Midbrain (tissue), 1 donor: Measurements from ENCODE around the gene PPP6R3.

ENCODE experiments used
- DNase-seq: peaks from one replicate; lab custom pipeline; 2025; lab: John Stamatoyannopoulos, UW

PPP6R3 gene, protein sequence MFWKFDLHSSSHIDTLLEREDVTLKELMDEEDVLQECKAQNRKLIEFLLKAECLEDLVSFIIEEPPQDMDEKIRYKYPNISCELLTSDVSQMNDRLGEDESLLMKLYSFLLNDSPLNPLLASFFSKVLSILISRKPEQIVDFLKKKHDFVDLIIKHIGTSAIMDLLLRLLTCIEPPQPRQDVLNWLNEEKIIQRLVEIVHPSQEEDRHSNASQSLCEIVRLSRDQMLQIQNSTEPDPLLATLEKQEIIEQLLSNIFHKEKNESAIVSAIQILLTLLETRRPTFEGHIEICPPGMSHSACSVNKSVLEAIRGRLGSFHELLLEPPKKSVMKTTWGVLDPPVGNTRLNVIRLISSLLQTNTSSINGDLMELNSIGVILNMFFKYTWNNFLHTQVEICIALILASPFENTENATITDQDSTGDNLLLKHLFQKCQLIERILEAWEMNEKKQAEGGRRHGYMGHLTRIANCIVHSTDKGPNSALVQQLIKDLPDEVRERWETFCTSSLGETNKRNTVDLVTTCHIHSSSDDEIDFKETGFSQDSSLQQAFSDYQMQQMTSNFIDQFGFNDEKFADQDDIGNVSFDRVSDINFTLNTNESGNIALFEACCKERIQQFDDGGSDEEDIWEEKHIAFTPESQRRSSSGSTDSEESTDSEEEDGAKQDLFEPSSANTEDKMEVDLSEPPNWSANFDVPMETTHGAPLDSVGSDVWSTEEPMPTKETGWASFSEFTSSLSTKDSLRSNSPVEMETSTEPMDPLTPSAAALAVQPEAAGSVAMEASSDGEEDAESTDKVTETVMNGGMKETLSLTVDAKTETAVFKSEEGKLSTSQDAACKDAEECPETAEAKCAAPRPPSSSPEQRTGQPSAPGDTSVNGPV

DNA sequence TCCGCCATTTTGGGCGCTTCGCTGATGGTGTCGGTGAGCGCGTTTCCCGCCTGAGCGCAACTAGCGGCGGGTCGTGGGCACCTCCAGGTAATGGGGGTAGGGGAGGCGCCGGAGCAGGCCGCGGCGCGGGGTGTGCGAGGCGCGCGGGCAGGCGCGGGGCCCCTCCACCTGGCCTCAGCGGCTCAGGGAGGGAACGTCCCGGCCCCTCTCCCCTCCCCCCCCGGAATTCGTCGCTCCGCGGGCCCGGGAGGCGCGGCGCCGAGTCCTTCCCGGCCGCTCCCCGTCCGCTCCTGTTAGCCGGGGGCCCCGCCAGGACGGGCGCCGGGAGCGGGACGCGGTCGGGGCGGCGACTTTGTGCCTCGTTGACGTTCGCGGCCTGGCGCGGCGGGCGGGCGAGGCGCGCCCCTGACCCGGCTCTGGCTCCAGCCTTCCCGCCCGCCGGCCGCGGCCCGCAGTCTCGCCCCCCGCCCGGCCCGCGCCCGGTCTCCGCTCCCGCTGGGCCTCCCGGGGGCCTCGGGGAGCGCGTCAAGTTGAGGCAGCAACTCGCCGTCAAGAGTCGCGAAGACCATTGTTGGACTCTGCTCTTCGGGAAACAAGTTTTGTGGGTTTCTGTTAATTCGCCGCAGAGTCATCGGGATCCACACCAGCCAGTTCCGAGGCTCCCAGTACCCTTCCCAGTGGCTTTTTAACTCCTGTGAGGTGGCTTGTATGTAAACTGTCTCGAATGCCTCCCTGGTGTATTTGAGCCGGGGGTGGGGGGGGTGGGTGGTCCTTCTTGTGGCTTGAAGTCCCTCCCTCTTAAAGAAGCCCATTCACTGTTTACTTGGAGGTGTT, at the start of gene PPP6R3:
Gene PPP6R3 (plus strand): TSS at position 12 of the 834 bp plus-strand sequence. CDS start 76,913 bp downstream, outside the sequence.
- peak; percentile 71 for DNase-seq

DNA sequence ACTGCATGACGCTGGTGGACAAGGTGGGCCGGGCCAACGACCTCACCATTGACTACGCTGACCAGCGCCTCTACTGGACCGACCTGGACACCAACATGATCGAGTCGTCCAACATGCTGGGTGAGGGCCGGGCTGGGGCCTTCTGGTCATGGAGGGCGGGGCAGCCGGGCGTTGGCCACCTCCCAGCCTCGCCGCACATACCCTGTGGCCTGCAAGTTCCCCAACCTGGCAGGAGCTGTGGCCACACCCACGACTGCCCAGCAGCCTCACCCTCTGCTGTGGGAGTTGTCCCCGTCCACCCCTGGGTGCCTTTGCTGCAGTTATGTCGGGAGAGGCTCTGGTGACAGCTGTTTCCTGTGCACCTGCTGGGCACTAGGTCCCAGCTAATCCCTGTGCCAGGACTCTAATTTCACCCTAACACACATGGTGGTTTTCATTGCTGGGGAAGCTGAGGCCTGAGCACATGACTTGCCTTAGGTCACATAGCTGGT, 49.0 kb upstream of the PPP6R3 start:
- no peak for DNase-seq

DNA sequence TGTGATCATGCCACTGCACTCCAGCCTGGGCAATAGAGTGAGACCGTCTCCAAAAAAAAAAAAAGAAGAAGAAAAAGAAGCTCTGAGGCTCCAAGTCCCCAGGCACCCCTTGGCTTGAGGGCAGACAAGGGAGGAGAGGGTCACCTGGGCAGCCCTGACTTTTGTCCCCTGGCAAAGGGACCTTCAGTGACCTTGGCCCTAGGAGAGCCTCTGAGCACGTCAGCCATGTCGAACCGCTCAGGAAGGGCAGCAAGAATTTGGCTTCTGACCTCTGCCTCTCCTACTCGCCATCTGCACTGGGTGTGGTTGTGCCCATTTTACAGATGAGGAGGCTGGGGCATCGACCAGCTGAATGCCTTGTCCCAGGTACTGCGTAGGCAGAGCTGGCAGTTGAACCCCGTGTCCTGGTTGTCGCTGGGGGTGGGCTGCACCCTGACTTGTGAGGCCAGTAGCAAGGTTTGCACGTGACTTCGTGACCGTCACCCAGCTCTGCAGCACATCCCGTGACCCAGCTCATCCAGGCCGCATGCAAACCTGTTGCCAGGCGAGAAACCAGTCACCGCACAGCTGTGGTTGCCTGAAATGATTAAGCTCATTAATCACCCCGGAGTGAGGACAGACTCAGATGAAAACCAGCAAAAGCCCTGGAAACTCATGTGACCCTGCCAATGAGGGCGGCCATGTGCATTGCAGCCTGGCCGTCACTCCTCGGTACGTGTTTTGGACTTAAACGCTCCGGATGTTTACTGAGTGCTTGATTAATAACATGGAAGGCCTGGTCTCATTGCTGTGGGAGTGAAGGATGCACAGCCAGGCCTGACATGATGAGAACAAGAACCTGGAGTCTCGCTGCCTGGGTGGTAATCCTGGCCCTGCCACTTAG, 47.7 kb upstream of the PPP6R3 start:
- DNase-seq, result no peak

DNA sequence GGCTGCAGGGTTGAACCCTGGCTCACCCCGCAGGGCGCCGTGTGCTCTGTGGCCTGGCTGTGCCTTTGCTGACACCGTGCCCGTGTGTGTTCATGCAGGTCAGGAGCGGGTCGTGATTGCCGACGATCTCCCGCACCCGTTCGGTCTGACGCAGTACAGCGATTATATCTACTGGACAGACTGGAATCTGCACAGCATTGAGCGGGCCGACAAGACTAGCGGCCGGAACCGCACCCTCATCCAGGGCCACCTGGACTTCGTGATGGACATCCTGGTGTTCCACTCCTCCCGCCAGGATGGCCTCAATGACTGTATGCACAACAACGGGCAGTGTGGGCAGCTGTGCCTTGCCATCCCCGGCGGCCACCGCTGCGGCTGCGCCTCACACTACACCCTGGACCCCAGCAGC, 47.0 kb upstream of the PPP6R3 start:
- DNase-seq, result no peak

DNA sequence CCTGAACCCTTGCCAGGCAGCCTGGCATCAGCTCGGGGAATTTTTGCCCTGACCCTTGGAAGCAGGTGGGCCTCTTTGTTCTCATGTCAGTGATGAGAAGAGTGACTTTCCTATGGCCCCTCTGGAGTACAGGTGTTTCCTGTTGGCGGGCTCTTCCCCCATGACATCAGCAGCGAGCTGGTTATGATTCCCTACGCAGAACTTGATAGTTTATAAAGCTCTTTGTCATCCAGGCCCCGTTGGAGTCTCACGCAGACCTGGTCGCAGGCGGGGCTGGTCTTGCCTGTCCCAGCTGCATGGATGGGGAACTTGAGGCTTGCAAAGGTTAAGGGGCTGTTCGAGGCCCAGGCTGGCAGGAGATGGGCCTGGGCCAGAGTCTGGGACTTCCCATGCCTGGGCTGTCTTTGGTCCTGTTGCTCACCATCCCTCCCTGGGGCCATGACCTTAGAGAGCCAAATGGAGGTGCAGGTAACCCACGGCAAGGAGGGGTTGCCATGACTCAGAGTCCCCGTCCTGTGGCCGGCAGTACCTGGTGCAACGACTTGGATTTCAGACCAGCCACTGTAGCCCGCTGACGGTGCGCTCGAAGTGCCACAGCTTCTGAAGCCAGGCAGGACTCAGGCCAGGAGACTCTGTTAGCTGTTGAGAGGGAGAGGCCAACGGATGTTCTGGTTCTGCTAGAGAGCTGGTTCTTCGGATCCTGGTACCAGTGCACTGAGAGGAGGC, 45.9 kb upstream of the PPP6R3 start:
- no peak for DNase-seq

DNA sequence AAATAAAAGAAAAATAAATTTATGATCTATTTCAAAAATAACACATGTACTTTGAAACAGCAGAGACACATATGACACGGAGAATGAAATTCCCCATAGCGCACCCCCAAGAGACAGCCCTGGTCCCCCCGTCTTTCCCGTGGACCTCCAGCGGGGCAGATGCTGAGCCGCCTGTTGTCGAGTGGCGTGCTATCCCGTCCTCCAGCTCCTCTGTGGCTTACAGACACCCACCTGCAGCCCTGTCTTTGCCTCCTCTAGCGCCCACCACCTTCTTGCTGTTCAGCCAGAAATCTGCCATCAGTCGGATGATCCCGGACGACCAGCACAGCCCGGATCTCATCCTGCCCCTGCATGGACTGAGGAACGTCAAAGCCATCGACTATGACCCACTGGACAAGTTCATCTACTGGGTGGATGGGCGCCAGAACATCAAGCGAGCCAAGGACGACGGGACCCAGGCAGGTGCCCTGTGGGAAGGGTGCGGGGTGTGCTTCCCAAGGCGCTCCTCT, 44.4 kb upstream of the PPP6R3 start:
- no peak for DNase-seq

DNA sequence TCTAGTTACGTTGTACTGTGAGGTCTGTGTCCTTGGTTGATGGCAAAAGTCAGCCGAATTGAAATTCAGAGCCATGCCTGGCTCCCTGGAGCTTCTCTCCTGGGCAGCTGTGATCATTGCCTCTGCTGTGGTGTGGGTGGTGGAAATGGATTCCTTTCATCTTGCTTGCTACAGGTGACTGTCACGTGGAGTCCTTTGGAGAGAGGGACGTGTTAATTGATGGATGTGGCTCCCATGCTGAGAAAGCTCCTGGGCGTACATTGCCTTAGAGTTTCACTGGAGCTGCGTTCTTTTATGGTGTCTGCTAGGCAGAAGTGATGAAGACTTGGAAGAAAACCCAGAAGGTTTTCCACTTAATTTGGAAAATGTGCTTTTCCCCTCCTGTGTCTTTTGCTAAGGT, 41.9 kb upstream of the PPP6R3 start:
- no peak for DNase-seq

DNA sequence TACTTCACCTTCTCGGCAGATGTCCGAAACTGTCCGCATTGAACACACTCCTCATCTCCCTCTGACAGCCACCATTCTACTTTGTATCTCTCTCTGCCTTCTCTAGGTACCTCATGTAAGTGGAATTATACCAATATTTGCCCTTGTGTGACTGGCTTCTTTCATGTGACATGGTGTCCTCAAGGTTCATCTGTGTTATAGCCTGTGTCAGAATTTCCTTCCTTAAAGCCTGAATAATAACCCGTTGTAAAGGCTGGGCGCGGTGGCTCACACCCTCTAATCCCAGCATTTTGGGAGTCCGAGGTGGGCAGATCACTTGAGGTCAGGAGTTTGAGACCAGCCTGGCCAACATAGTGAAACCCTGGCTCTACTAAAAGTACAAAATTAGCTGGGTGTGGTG, 40.4 kb upstream of the PPP6R3 start:
- no peak for DNase-seq

DNA sequence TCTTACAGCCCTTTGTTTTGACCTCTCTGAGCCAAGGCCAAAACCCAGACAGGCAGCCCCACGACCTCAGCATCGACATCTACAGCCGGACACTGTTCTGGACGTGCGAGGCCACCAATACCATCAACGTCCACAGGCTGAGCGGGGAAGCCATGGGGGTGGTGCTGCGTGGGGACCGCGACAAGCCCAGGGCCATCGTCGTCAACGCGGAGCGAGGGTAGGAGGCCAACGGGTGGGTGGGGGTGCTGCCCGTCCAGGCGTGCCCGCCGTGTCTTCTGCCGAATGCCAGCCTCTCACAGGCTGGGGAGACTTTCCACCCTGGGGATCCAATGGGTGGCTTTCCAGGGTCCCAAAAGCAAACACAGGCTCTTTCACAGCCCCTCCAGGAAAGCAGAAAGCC, 37.1 kb upstream of the PPP6R3 start:
- no peak for DNase-seq

DNA sequence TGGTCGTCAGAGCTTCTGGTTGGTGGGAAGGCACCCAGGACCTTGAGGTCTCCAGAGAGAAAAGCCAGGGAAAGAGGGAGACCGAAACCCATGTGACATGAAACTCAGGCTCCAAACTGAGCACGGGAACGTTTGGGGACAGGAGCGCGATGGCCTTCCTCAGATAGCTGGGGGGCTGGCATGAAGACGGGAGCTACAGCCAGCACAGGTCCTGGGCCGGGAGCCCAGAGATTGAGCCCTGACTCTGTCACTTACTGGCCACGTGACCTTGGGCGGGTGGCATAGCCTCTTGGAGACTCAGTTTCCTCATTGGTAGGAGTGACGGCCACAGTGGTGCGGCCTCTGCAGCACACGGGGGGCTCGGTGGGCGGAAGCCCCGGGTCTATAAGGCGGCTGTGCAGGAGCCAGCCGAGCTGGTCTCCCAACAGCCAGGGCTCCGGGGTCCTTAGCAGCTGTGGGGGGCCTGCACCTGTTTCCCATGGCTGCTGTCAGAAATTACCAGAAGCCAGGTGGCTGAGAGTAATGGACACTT, 36.4 kb upstream of the PPP6R3 start:
- DNase-seq, result no peak

DNA sequence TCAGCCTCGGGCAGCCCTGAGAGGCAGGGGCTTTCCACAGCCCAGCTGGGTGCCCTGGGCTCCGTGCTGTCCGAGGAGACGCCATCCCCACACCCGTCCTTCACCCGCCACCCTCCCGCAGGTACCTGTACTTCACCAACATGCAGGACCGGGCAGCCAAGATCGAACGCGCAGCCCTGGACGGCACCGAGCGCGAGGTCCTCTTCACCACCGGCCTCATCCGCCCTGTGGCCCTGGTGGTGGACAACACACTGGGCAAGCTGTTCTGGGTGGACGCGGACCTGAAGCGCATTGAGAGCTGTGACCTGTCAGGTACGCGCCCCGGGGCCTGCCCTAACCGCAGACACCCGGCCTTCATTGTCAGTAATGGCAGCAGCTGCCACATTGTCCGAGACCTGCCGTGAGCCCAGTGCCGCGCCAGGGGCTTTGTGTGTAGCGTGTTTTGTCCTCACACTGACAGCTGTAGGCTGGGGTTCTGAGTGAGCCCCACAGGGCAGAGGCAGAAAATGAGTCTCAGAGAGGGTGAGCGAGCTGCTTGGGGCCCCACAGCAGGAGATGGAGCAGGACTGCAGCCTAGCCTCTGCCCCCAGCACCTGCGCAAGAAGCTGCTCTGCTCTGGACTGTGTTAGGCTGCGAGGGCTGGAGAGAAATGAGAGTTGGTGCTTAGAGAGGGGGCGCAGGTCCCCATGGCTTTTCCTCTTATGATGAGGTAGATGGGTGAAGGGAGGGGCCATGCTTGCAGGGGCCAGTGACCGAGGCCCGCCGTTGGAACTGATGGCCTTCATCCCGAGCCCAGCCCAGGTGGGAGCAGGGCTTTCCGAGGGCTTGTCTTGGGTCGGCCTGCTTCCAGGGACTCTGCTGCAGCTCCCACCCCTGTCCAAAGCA, 35.3 kb upstream of the PPP6R3 start:
- DNase-seq, result no peak

DNA sequence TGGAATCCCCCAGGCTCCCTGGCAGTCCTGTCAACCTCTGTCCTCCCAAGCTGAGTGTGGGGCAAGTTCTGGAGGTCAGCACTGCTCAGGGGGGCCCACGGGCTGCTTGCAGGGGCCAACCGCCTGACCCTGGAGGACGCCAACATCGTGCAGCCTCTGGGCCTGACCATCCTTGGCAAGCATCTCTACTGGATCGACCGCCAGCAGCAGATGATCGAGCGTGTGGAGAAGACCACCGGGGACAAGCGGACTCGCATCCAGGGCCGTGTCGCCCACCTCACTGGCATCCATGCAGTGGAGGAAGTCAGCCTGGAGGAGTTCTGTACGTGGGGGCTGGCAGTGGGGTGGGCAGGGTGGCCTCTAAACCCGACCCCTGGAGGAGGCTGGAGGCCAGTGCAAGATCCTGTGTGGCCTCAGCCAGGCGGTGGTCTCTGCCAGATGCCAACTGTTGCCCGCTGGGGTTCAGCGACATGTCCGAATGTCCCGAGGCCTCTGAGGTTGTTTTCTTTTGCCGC, 34.6 kb upstream of the PPP6R3 start:
- no peak for DNase-seq

DNA sequence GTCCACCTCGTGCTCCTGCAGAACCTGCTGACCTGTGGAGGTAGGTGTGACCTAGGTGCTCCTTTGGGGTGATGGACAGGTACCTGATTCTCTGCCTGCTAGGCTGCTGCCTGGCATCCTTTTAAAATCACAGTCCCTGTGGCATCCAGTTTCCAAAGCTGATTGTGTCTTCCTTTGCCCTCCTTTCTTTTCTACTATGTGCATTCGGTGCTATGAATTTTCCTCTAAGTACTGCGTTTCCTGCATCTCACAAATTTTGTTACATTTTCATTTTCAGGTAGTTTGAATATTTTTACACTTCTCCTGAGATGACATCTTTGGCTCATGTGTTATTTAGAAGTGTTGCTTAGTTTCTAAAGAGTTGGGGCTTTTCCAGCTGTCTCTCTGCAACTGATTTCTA, 30.9 kb upstream of the PPP6R3 start:
- no peak for DNase-seq

DNA sequence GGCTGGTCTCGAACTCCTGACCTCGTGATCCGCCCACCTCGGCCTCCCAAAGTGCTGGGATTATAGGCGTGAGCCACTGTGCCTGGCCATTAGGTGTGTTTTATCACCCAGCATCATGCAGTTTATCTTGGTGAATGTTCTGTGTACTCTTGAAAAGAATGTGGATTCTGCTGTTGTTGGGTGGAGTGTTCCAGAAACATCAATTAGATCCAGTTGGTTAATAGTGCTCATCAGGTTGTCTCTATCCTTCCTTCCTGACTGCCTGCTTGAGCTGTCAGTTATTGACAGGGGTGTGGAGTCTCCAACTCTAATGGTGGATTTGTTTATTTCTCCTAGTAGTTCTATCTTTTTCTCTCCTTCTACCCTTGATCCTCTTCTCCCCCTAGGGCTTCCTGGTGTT, 30.2 kb upstream of the PPP6R3 start:
- no peak for DNase-seq

DNA sequence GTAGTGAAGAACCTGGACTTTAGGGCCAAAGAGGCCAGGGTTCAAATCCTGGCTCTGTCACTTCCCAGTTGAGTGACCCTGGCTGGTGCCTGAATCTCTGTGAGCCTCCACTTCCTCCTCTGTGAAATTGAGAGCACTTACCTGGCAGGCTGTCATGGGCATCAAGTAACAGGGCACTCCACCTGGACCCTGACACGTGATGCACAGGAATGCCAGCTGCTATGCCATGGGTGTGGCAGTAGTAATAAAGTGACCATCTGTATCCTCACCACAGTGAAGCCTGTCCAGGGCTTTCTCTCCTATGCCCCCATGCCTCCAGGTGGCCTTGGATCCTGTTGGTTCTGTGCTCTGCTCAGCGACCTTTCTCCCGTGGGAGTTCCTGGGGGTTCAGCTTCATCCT, 29.8 kb upstream of the PPP6R3 start:
- no peak for DNase-seq

DNA sequence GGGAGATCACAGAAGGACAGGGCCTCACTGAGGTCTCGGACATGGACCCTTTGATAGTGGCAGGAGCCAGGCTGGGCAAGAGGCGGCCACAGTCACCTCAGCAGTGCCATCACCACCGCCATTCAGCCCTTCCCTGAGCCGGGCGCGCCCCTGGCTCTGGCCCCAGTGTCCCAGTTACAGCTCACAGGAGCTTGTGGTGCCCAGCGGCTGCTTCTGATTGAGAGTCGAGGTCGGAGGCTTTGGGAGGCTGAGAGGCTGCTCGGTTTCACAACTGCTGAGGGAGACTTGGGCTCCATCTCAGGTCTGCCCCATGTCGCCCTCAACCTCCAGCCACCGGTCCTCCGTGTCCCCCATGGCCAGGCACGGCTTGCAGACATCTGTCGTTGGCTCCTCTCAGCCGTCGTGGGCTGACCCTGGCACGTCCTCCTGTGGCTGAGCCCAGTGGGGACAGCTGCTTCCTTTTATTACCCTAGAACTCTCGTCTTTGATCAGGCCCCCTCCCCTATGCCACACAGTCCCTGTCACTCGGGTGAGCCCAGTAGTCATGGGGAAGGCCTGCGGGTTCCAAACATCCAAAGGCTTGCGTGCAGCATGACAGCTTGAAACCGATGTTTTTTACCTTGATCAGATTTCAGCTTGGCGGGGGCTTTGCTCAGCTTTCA, 28.4 kb upstream of the PPP6R3 start:
- no peak for DNase-seq

DNA sequence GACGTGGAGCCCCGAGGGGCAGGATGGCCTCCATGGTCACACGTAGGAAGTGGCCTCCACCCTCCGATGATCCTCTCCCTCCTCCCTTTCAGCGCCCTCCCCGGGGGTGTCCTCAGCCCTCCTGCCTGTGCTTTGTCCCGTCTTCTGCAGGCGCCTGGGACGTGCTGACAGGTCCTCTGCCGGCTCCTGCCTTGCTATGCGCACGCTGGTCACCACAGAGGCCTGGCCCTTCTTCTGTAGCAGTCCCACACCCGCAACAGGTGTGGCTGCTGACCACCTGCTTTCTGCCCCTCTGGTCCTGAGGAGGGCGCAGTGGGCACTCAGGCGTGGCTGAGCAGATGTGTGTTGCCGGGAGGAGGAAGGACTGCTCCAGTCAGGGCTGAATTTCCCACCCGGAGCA, 27.7 kb upstream of the PPP6R3 start:
- DNase-seq, result no peak

DNA sequence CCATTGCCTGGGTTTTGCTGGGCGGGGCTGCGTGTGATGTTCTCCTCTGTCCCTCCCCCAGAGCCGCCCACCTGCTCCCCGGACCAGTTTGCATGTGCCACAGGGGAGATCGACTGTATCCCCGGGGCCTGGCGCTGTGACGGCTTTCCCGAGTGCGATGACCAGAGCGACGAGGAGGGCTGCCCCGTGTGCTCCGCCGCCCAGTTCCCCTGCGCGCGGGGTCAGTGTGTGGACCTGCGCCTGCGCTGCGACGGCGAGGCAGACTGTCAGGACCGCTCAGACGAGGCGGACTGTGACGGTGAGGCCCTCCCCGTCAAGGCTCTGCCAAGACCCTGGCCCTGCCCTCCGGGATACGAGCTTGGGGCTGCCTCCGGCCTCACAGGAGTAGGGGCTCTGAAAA, 27.0 kb upstream of the PPP6R3 start:
- DNase-seq, result no peak
